Stimulated activated CD8-positive, alpha-beta memory T cell treated with anti-CD3 and anti-CD28 coated beads, Interleukin-4, amount 100 ng/mL, for 1 hour (primary cell): ENCODE data around the gene NDUFA7.
"Not testable (repeated sequence)": the region's sequence is repeated elsewhere in the genome, so short reads cannot be mapped to it uniquely, and the experiment has no call there.

Experiments used
- DNase-seq, 2 donors: peaks; one replicate each; pipeline ENCODE4 v3.0.0-alpha.2; 2020; ENCODE audit warnings: low read depth in 2 of 2, low spot score in 1 of 2

NDUFA7 gene

GRCh38 chr19:8342316-8342683, 21.1 kb upstream of the NDUFA7 start:
- no peak for DNase-seq

DNA sequence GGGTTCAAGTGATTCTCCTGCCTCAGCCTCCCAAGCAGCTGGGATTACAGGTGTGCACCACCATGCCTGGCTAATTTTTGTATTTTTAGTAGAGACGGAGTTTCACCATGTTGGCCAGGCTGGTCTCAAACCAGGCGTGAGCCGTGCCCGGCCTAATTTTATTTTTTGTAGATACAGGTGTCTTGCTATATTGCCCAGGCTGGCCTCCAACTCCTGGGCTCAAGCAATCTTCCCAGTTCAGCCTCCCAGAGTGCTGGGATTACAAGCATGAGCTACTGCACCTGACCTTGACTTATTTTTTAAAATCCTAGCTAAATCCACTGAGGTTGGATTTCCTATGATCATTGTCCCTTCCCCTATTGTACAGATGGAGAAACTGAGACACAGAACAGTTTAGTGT, 20.3 kb upstream of the NDUFA7 start:
- DNase-seq = not testable (repeated sequence)

DNA sequence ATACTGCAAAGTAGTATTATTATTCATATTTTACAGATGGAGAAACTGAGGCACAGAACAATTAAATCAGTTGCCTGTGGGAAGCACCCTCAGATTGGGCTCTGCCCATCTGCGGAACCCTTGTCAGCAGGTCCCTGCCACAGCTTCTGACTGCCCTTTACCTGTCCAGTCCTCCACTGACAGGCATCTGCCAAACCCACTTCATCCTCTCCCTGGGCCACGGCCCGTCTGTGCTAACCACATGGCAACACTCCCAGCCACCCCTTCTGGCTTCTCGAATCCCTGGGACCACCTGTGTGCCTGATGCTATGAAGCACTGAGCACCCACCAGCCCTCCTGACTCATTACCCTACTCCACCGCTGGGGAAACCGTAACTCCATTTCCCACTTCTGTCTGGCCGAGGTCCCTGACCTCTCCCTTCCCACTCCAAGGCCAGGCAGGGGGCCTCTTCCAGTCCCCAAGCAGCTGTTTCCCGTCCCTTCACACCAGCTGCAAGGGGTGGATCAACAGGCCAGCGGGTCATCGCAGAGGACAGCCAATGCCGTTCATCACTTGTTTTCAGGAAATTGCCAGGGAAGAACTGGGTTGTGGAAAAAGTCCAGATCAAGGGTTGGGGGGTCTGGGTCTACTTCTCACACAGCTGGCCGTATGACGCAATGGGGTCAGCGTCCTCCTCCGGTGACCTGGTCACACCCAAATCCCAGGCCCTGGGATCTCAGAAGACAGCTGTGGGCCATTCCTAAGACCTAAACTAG, 19.3 kb upstream of the NDUFA7 start:
- DNase-seq = no peak

DNA sequence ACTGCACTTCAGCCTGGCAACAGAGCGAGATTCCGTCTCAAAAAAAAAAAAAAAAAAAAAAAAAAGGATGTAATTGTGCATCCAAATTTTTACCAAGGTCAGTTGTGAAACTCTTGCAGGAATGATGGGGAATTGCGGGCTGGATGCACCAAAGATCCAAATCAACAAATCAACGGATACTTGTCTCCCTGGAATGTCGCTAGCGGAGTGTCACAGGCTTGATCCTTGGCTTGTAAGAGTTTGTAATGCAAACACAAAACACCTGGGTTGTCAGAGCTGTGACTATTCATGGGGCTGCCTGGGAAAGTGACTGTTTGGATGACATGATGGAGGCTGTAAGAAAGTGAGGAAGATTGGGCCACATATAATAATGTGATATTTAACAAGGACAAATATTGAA, 17.7 kb upstream of the NDUFA7 start:
- no peak for DNase-seq

DNA sequence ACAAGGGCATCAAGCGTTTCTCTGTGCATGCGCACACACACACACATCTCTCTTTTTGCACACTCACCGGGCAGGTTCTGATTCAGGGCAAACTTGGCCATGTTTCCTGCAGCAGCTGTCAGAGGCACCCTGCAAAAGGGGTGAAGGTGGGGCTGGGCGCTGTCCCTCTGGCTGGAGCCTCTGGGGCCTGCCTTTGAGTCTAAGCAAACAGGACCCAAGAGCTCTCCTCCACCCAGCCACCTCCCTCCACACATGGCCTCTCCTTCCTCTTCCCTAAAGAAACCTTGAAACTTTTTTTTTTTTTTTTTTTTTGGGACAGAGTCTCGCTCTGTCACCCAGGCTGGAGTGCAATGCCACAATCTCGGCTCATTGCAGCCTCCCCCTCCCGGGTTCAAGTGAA, 16.6 kb upstream of the NDUFA7 start:
- no peak for DNase-seq

GRCh38 chr19:8336660-8337059, 15.5 kb upstream of the NDUFA7 start:
- DNase-seq = no peak

DNA sequence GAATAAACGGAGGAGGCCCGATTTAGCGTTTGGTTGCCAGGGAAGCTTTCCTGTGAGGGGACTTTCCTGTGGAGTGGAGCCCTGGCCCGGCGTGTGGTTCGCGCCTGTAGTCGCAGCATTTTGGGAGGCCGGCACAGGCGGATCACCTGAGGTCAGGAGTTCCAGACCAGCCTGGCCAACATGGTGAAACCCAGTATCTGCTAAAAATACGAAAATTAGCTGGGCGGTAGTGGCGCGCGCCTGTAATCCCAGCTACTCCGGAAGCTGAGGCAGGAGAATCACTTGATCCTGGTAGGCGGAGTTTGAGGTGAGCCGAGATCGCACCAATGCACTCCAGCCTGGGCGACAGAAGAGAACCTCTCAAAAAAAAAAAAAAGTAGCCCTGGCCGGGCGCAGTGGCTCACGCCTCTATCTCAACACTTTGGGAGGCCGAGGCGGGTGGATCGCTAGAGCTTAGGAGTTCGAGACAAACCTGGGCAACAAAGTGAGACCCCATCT, 14.9 kb upstream of the NDUFA7 start:
- DNase-seq = no peak

- DNase-seq = no peak
Observed at GRCh38 chr19:8335343-8336071, 14.3 kb upstream of the NDUFA7 start.

DNA sequence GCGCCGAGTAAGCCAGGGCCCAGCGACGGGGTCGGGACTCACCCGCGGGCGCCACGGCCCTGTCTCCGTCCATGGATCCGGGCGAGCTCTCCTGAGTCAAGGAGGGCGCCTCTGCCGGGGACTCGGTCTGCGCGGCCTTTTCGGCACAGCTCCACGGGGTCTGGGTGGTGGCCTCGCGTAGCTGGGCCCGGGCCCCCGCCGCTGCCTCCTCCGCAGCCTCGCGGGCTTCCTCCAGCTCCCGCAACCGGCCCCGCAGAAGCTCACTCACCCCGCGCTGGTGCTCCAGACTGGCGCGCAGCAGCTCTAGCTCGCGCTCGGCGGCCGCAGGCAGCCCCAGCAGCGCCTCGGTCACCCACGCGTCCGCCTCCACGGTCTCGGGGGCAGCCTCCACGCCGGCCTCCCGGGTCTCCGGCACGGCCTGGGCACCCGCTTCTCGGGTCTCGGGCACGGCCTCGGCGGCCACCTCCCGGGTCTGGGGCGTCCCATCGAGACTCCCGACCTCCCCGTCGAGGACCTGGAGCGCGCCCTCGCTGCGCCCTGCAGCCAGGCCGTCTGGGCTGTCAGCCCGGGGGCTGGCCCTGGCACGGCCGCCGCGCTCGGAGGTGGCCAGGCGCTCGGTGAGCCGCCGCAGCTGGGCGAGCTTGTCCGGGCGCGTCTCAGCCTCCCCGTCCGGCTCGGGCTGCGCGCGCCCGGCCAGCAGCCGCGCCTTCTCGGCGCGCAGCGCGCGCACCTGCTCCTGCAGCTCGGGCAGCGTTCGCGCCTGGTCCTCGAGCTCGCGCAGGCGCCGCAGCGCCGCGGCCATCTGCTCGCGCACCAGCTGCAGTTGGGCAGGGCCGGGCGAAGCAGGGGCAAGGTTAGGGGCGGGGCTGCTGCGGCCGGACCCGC, 13.5 kb upstream of the NDUFA7 start:
- DNase-seq = no peak

GRCh38 chr19:8333767-8334457, 12.7 kb upstream of the NDUFA7 start:
- DNase-seq = no peak

DNA sequence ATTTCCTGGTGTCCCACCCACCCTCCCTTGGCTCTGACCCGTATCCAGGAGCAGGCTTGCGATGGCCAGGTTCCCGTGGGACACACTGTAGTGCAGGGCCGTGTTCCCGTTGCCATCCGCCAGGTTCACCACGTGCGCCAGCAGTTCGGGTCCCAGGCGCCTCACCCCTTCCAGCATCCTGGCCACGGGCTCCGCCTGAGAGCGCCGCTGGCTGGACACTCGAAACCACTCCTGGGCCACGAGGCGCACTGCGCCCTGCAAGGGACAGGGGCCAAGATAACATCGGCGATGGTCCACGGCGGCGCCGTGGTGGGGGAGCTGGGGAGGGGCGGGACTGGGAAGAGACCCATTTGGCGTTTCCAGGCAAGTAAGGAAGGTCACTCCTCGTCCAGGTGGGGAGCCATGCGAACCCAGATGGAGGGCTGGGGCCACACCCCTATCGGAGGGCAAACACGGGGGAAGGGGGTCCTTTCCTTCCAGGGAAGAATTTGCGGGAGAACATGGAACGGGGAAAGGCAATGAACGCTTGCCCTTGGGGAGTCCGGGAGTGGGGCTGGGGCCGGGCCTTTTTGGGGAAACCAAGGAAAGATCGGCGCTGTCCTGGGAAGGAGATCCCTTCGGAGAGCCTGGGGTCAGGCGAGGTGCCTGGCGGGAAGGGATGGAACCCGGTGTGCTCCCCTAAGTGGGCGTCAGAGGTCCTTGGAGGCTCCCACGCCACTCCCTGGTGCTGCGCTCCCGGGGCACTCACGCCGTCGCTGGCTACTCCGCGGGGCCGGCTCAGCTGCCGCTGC, 12.0 kb upstream of the NDUFA7 start:
- no peak for DNase-seq

- no peak for DNase-seq
Observed at GRCh38 chr19:8331263-8331845, 10.2 kb upstream of the NDUFA7 start.

DNA sequence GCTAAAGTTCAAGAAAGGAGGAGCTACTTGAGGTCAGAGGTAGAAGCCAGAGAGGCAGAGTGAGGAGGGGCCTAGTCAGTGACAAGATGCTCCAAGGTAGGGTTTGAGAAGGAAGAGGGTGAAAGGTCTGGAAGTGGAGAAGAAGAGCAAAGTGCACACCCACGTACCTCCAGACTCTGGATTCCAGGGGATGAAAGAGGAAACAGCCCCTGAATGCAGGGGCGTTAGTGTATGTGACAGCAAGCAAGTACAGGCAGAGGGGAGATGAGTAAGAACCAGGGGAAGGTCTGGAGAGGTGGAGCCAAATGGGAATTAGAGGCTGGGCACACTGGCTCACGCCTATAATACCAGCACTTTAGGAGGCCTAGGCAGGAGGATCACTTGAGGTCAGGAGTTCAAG, 8.8 kb upstream of the NDUFA7 start:
- no peak for DNase-seq

GRCh38 chr19:8325454-8325853, 4.3 kb upstream of the NDUFA7 start:
- no peak for DNase-seq

- no peak for DNase-seq
Observed at GRCh38 chr19:8324186-8325050, 3.2 kb upstream of the NDUFA7 start.

GRCh38 chr19:8323781-8324185, 2.6 kb upstream of the NDUFA7 start:
- no peak for DNase-seq

- no peak for DNase-seq
Observed at GRCh38 chr19:8322638-8322997, 1.4 kb upstream of the NDUFA7 start.

DNA sequence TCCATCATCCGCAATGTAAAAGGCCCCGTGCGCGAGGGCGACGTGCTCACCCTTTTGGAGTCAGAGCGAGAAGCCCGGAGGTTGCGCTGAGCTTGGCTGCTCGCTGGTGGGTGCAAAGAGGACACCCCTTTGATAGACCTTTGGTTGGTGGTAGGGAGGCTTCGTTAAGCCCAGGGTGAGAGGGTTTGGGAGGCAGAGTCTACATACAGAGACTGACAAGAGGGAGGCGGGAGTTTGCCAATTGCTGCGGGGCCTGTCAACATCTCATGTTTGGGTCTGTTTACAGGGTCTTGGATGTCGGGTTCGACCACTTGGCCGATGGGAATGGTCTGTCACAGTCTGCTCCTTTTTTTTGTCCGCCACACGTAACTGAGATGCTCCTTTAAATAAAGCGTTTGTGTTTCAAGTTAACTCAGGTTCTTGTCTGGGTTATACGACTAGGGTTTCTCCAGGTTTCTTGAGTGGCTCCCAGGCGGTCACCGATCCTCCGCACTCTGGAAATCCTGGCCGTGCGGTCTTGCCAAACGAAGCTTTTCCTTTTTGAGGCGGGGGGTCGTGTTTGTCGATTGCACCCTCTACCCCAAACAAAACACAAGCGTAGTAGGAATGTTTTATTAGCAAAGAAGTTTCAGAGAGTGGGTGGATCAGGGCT, 937 bp upstream of the NDUFA7 start:
- DNase-seq = no peak
